PFSK-1 (cell line): Measurements from ENCODE around the gene TTC21B.

Experiments
- FOXP2 ChIP-seq: optimal IDR thresholded peaks from 2 replicates; pipeline ENCODE3; 2011; ENCODE audit warnings: borderline replicate concordance, control low read depth, inconsistent platforms; ENCODE audit not compliant: insufficient read depth; ENCODE audit errors: extremely low read length, extremely low read depth
- POLR2AphosphoS5 ChIP-seq: IDR thresholded peaks from 2 replicates; pipeline ENCODE4 v1.6.1; 2012; ENCODE audit warnings: low read depth, mild to moderate bottlenecking, control low read depth, low read length, moderate library complexity
- SIN3A ChIP-seq: IDR thresholded peaks from 2 replicates; pipeline ENCODE4 v1.6.1; 2012; ENCODE audit warnings: mild to moderate bottlenecking, low read length, moderate library complexity, borderline replicate concordance; ENCODE audit not compliant: insufficient read depth
- TAF1 ChIP-seq: IDR thresholded peaks from 2 replicates; pipeline ENCODE4 v1.6.1; 2012; ENCODE audit warnings: low read length, control low read depth, borderline replicate concordance; ENCODE audit not compliant: insufficient read depth
- TF ChIP-seq, protein P1 (sequence below), 2 experiments: IDR thresholded peaks; 2 replicates each; pipeline versions ENCODE4 v1.6.1 to v1.8.0; 2011 to 2012; ENCODE audit warnings: low read depth in 2 of 2, low read length in 2 of 2, control low read depth in 1 of 2, inconsistent platforms in 1 of 2, mild to moderate bottlenecking in 1 of 2, moderate library complexity in 1 of 2; ENCODE audit not compliant: insufficient read depth in 1 of 2

- no peak for TF ChIP-seq POLR2AphosphoS5
- TF ChIP-seq, protein P1, sequence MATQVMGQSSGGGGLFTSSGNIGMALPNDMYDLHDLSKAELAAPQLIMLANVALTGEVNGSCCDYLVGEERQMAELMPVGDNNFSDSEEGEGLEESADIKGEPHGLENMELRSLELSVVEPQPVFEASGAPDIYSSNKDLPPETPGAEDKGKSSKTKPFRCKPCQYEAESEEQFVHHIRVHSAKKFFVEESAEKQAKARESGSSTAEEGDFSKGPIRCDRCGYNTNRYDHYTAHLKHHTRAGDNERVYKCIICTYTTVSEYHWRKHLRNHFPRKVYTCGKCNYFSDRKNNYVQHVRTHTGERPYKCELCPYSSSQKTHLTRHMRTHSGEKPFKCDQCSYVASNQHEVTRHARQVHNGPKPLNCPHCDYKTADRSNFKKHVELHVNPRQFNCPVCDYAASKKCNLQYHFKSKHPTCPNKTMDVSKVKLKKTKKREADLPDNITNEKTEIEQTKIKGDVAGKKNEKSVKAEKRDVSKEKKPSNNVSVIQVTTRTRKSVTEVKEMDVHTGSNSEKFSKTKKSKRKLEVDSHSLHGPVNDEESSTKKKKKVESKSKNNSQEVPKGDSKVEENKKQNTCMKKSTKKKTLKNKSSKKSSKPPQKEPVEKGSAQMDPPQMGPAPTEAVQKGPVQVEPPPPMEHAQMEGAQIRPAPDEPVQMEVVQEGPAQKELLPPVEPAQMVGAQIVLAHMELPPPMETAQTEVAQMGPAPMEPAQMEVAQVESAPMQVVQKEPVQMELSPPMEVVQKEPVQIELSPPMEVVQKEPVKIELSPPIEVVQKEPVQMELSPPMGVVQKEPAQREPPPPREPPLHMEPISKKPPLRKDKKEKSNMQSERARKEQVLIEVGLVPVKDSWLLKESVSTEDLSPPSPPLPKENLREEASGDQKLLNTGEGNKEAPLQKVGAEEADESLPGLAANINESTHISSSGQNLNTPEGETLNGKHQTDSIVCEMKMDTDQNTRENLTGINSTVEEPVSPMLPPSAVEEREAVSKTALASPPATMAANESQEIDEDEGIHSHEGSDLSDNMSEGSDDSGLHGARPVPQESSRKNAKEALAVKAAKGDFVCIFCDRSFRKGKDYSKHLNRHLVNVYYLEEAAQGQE (IDR thresholded peaks at IDR 0.05; ENCODE audit: insufficient read depth in 1 of 2, low read depth in 2 of 2, low read length in 2 of 2) = no peak
- no peak for TF ChIP-seq SIN3A
- no peak for TF ChIP-seq TAF1
- TF ChIP-seq FOXP2 = no peak
These were observed 36.3 kb upstream of the TTC21B start for GRCh38 chr2:165989851-165990250.
